Lower leg skin (tissue), 4 donors: ENCODE data around the gene ZNF185. TPM values are rescaled to one million over a fixed set of nuclear protein-coding genes. Genes with fewer than 3 reads are reported as not detected.
A peak's percentile ranks its signal among the peaks of the same experiment; 100 is the strongest.

Experiments
- DNase-seq, 2 donors: peaks; one replicate each; pipeline ENCODE4 v3.0.0-alpha.2; 2019; ENCODE audit warnings: low spot score in 2 of 2
- H3K4me3 ChIP-seq: fragments of 200-600 bp; sonication (generic); 2 replicates; pipeline ENCODE4 v1.5.1; 2017; ENCODE audit warnings: mild to moderate bottlenecking, low read depth; ENCODE audit not compliant: poor library complexity, severe bottlenecking
- POLR2A ChIP-seq, 2 donors: fragments of 450-650 bp; IDR thresholded peaks; one replicate each; pipeline ENCODE4 v1.6.1; 2016 to 2017; ENCODE audit warnings: antibody characterized with exemption in 2 of 2, mild to moderate bottlenecking in 1 of 2, moderate library complexity in 1 of 2
- WGBS, 2 donors: methylation state at CpG; one replicate each; pipeline ENCODE4 v1.1.5; 2018; 5-methylcytosine and 5-hydroxymethylcytosine counted together
- intact Hi-C: fragments of 100-400 bp; cut with DNase I; formaldehyde crosslinking; loops from one replicate; pipeline ENCODE4 v1.15.0; 2023; ENCODE audit warnings: low total_unique reads
- total RNA-seq, 4 donors: library from RNA; depleted of rRNA; stranded (reverse); fragments of >200 nt; gene quantifications; one replicate each; pipeline ENCODE4 v1.1.0, GENCODE V29; 2016
- TF ChIP-seq, protein P1 (sequence below), 3 donors: fragments of 450-650 bp; IDR thresholded peaks; one replicate each; pipeline ENCODE4 v1.5.1; 2016; ENCODE audit warnings: antibody characterized with exemption in 3 of 3, mild to moderate bottlenecking in 3 of 3, moderate library complexity in 2 of 3

ZNF185 gene
- total RNA-seq, 4 donors from 2014 or later: 58.8 to 77.1 (median 72.1) TPM

DNA sequence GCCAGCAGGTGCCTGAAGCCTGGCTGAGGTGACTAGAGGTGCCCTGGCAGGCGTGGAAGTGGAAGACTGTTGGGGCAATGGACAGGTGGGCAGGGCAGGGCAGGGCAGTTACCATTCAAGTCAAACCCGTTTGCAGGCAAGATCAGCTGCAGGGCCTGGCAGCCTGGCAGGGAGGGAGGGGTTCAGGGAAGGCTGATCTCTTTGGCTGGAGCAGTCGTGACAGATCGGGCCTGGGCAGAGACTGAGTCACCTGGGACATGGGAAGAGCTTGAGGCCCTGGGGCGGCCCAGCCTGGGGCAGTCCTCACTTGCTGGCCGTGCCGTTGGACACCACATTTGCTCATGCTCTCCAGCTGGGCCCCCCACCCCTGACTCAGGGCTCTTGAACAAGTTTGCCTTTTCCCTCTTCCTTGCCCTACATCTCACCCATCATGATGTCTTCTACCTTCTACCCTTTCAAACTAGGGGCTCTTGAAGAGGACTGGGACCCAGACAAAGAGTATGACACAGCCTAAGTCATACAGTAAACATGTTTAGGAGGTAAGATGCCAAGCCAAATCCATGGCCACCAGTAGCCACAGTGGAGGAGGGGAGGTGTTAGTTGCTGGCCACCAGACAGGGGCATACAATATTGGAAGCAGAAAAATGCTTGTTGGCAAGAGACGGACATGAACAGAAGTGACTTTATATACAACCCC, 2.0 kb upstream of the ZNF185 start:
- WGBS, 2 donors: 68% methylated on average over 7 to 8 of the region's 8 CpGs
- H3K4me3 ChIP-seq: no peak overlapping the region
- intact Hi-C loops: no loop called here
- no peak for TF ChIP-seq POLR2A (IDR thresholded peaks at IDR 0.05)
- TF ChIP-seq, protein P1, sequence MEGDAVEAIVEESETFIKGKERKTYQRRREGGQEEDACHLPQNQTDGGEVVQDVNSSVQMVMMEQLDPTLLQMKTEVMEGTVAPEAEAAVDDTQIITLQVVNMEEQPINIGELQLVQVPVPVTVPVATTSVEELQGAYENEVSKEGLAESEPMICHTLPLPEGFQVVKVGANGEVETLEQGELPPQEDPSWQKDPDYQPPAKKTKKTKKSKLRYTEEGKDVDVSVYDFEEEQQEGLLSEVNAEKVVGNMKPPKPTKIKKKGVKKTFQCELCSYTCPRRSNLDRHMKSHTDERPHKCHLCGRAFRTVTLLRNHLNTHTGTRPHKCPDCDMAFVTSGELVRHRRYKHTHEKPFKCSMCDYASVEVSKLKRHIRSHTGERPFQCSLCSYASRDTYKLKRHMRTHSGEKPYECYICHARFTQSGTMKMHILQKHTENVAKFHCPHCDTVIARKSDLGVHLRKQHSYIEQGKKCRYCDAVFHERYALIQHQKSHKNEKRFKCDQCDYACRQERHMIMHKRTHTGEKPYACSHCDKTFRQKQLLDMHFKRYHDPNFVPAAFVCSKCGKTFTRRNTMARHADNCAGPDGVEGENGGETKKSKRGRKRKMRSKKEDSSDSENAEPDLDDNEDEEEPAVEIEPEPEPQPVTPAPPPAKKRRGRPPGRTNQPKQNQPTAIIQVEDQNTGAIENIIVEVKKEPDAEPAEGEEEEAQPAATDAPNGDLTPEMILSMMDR (IDR thresholded peaks at IDR 0.05): no peak
- peak in 1 of 2 donors; percentile 55 for DNase-seq

DNA sequence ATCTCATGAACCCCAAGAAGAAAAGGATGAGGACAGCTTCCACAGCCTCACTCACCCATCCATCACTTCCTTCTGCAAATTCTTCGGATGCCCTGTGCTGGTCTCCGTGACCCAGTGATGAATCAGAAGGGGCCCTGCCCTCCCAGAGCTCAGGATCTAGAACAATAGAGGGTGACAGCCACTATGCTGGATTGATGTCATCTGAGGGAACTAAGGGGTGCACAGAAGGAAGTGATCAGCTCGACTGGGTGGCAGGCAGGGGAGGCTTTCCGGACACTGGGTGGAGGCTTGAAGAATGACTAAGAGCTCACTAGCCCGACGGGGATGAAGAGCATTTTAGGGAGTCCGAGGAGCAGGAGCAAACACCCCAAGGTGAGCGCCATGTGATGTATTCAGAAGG, 1.4 kb upstream of the ZNF185 start:
- 64 to 74% methylated on average over 8 of the region's 8 CpGs for WGBS, 2 donors
- no peak overlapping the region for H3K4me3 ChIP-seq
- DNase-seq: no peak
- TF ChIP-seq POLR2A (IDR thresholded peaks at IDR 0.05): no peak
- TF ChIP-seq, protein P1 (IDR thresholded peaks at IDR 0.05): no peak
- intact Hi-C loops: no loop called here

DNA sequence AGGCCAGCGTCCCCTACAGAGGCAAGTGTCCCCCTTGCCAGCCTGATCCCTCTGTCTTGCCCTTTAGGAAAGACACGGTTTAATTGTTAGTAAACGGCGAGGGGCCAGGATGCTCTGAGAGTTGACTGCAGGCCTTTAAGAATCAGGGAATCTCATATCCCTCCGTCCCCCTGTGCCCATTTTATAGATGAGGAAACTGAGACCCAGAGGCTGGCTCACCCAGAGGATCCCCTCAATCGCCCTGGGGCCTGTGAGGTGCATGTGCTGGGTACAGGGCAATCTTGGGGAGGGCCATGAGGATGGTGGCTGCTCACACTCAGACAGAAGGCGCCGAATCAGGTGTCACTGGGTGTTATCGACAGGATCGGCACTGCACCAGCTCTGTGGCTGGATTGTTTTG, 575 bp downstream of the ZNF185 start:
- no peak overlapping the region for H3K4me3 ChIP-seq
- TF ChIP-seq, protein P1 (IDR thresholded peaks at IDR 0.05): no peak
- no peak for TF ChIP-seq POLR2A (IDR thresholded peaks at IDR 0.05)
- 21 to 61% methylated on average over 4 to 10 of the region's 10 CpGs for WGBS, 2 donors
- no peak for DNase-seq
- intact Hi-C loops: no loop called here

DNA sequence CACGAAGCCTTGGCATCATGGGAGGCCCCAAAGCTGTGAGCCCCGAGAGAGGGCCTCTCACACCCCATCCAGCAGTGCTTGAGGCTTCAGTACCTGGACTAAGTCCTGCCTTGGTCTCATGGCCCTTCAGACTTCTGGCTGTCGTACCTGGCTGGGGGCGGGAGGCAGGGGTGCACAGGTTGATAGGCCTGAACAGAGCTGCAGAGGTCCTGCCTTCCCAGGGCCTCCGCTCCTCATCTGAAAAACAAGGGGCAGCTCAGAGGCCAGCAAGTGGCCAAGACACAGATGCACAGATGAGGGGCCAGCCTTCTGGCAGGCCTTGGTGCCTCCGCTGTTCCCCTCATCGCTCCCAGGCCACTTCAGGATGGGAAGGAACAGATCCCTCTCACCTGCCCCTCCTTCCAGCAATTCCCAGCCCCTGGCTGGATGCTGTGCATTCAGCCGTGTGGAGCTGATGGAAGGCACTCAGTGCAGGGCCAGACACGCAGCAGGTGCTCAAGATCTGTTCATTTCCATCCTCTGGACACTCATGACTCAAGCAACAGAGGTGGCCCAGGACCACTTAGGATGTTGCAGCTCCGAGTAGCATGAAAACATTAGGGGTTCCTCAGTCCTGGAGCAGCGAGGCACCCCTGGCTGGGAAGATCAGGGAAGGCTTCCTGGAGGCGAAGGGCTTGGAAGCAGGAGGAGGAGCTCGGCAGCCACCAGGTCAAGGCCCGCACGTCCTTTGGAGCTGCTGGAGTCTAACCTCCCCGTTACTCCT, 1.4 kb downstream of the ZNF185 start:
- 74 to 88% methylated on average over 9 to 13 of the region's 16 CpGs for WGBS, 2 donors
- H3K4me3 ChIP-seq: no peak overlapping the region
- TF ChIP-seq, protein P1 (IDR thresholded peaks at IDR 0.05): no peak
- intact Hi-C loops: no loop called here
- no peak for DNase-seq

DNA sequence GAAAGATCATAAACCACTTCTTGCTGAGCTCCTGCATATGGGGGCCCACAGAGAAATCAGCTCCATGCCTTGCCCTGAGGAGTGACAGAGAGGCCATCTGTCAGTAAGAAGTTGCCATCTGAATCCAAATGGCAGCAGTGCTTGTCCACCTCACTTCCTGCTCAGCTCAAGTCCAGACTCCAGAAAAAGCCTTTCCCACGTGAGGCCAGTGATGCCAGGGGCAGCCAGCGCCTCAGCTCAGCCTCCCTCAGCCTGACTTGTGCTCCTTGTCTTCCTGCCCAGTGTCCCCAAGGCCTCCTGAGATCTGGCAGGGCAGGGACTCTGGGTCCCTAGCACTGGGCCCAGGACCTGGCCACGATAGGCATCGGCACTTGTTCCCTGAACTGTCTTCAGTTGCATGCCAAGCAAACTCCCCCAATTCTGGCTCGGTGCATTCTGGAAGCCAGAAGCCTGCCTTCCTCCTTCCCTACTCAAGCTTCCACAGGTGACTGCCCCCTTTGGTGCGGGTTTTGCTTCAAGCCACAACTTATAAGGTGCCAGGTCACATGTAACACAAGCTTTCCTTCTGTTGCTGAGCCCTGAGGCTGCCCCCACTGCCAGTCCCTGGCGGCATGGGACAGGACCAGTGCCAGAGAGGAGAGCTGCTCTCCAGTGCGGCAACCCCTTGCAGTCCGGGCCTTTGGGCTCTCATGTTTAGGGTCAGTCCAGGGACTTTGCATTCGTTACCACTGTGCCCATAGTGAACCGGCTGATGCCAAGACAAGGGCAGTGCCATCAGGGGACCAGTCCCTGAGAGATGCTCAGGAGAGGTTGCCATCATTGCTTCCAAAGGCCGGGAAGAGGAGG, 2.2 kb downstream of the ZNF185 start:
- H3K4me3 ChIP-seq: no peak overlapping the region
- 74 to 76% methylated on average over 7 to 12 of the region's 12 CpGs for WGBS, 2 donors
- no peak for DNase-seq
- intact Hi-C loops: no loop called here
- TF ChIP-seq, protein P1 (IDR thresholded peaks at IDR 0.05): no peak
- no peak for TF ChIP-seq POLR2A (IDR thresholded peaks at IDR 0.05)
